GM18907 (cell line): ENCODE measurements around the gene SCN9A.
"Not testable (repeated sequence)": the region's sequence is repeated elsewhere in the genome, so short reads cannot be mapped to it uniquely, and the experiment has no call there.

Source experiments
- ATAC-seq: cut with Tn5 transposase; IDR thresholded peaks from one replicate; pipeline ENCODE4 v1.9.1; 2021; ENCODE audit warnings: mild to moderate bottlenecking, moderate library complexity; ENCODE audit not compliant: unreplicated experiment

Gene SCN9A

GRCh38 chr2:166375736-166376487 lies at the start of gene SCN9A:
SCN9A (minus strand) TSS chr2:166375944; CDS start chr2:166311756, 64,188 bp downstream.
- ATAC-seq: peak; percentile 80

GRCh38 chr2:166424841-166425240 lies 49.1 kb upstream of the SCN9A start:
- ATAC-seq: no peak

DNA sequence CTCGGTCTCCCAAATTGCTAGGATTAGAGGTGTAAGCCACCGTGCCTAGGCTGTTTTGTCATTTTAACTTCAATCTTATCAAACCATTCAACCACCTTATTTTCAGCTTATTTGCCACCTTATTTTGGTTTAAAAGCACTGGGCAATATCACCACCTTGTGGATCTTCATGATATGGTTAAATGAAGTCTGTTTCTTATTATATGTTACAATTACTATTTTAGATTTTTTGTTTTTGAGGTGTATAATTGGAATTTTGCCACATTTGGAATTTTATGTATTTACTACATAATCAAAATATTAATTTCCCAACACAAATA lies 43.8 kb upstream of the SCN9A start:
- no peak for ATAC-seq

- ATAC-seq: no peak
Measured at GRCh38 chr2:166418853-166419615, 43.3 kb upstream of the SCN9A start.

- ATAC-seq: no peak
Measured at GRCh38 chr2:166417669-166418068, 41.9 kb upstream of the SCN9A start.

- no peak for ATAC-seq
Measured at GRCh38 chr2:166413255-166413654, 37.5 kb upstream of the SCN9A start.

GRCh38 chr2:166411473-166412230 lies 35.9 kb upstream of the SCN9A start:
- no peak for ATAC-seq

DNA sequence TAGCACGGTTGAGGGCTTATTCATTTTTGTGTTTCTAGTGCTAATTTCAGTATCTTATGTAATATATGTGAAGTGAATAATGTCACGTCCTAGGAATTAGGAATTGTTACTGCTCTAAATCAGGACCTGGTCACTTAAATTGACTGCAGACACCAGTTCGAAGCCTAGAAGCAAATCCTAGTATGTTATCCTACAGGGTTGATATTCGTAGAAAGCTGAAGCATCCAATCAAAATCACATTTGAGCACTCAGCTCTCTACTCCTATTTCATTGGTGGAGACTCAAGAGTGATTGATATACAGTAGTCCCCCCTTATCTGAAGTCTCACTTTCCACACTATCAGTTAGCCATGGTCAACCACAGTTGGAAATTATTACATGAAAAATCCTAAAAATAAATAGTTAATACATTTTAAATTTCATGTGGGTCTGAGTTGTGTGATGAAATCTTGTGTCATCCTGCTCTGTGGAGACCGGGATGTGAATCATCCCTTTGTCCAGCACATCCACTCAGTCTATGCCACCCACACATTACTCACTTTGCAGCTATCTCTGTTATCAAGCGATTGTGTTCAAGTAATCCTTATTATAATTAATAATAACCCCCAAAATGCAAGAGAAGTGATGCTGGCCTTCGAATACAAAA lies 35.2 kb upstream of the SCN9A start:
- no peak for ATAC-seq

DNA sequence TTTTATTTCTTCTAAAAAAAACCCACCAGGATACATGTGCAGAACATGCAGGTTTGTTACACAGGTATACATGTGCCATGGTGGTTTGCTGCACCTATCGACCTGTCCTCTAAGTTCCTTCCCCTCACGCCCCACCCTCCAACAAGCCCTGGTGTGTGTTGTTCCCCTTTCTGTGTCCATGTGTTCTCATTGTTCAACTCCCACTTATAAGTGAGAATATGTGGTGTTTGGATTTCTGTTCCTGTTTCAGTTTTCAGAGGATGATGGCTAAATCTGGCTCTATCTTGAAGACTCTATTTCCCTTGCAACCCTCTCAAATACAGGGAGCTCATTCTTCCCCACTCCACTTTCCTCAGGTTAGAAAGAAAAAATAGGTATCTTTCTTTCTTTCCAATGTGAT lies 32.0 kb upstream of the SCN9A start:
- ATAC-seq: not testable (repeated sequence)

DNA sequence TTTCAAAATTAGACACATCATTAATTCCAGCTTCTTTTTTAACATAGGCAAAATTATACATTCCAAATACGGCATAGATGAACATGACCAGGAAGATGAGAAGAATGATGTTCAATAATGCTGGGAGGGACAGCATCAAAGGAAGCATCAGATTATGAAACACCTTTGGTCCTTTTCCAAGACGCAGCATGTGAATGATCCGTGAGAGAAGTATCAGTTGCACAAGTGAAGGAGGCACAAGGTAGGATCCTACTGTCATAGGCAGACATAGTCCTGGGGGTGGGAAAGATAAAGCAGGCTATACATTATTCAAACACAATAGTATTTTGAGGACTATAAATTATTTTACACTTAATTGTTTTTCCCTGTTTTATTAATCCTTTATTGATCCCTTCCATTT lies 30.6 kb upstream of the SCN9A start:
- no peak for ATAC-seq

GRCh38 chr2:166405569-166405926 lies 29.8 kb upstream of the SCN9A start:
- no peak for ATAC-seq

DNA sequence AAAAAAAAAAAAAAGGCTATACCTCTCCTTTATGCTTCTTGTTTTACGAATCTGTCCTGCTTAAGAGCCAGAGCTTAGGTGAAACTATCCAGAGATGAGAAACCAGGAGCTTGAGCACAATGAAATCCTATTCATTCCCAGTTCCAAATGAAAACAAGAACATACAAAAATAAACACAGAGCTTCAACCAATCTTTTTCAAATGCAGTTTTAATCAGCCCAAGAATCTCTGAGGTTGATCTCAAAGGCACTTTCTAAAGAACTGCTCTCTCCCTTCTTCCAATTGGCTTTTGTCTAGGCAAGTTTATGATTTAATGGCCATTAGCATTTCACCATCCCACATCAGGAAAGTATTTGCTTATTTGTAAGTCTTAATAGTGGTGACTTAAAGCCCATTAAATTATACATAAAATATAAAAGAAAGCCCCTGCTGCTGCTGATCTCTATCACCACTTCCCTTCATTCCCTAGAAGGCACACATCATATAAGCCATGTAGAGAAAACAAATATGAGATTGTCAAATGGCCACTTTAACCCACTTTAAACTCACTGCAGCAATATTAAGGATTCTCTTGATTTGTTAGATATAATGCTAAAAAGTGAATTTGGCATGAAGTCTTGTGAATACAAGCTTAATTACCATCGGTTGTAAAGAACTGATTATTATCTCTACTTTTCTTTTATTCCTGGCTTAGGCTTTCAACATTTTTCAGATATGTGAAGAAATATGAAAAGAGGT lies 29.3 kb upstream of the SCN9A start:
- no peak for ATAC-seq

- ATAC-seq: no peak
Measured at GRCh38 chr2:166394245-166394644, 18.5 kb upstream of the SCN9A start.

GRCh38 chr2:166393008-166393407 lies 17.3 kb upstream of the SCN9A start:
- ATAC-seq: no peak

DNA sequence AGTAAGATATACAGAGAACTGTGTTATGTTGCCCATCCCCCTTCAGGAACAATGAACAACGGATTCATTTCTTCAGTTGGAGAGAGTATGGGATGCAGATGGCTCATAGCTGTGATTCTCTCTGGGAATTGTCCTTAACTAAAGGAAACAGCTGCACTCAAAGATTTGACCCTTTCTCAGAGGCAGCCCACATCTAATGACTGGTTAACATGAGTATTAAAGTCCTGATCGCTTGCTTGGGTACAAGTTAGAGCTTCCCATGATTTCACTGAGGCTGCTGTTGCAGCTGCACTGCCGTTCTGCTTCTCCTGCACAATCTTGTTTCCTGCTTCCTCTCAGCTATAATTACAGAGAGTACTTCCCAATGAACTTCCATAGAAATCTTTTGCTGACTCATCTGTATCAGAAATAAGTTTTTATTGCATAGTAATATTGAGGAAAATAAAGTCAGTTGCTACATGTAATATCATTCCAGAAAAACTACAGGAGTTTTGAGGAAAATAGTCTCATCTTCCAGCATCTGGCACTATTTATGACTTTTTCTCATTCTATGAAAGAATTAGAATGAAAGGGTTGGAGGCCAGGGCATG lies 12.8 kb upstream of the SCN9A start:
- no peak for ATAC-seq

GRCh38 chr2:166385313-166385712 lies 9.6 kb upstream of the SCN9A start:
- ATAC-seq: no peak

GRCh38 chr2:166384774-166385173 lies 9.0 kb upstream of the SCN9A start:
- no peak for ATAC-seq

GRCh38 chr2:166382448-166382847 lies 6.7 kb upstream of the SCN9A start:
- ATAC-seq: no peak

DNA sequence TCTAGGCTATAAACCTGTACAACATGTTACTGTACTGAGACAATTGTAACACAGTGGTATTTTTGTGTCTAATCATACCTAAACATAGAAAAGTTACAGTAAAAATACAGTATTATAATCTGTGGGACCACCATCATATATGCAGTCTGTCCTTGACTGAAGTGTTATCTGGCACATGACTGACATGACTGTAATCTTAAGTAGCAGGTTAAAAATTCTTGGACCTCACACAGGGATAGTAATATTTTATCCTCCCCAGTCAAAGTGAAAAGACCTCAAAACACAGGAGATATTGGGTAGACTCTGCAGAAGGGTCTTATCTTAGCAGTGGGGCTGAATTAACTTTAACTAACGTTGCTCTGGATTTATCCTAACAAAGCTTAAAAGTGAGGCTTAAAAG lies 4.9 kb upstream of the SCN9A start:
- no peak for ATAC-seq

DNA sequence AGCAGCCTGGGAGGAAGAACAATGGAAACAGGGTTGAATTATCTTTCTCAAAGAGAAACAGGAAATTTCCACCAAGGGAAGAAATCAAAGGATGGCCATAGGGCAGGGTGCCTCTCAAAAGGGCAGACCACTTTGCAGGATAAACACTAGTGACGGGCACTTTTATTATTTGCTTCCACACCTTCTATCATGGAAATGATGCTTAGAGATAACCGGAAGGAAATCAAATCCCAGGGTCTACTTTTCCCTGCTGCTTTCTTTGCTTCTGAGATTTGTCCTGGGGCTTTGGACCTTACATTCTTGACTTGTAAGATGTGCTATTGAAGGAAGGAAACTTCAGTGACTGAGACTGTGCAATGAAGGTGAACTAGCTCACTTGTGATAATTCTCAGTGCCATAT lies 1.1 kb upstream of the SCN9A start:
- ATAC-seq: no peak
